HEK293T (cell line): ENCODE measurements around the gene STAP1.

Experiments used
- ARNT ChIP-seq: fragments of 450-650 bp; IDR thresholded peaks from 2 replicates; pipeline ENCODE4 v1.6.1; 2017; ENCODE audit warnings: mild to moderate bottlenecking
- BHLHE40 ChIP-seq: fragments of 450-650 bp; IDR thresholded peaks from 2 replicates; pipeline ENCODE4 v1.6.1; 2016; ENCODE audit warnings: mild to moderate bottlenecking, moderate library complexity, borderline replicate concordance
- CTBP1 ChIP-seq: fragments of 450-650 bp; IDR thresholded peaks from 2 replicates; pipeline ENCODE4 v1.6.1; 2016; ENCODE audit warnings: borderline replicate concordance
- ELF4 ChIP-seq: fragments of 450-650 bp; IDR thresholded peaks from 2 replicates; pipeline ENCODE4 v1.6.1; 2017; ENCODE audit warnings: antibody characterized with exemption
- FOXA1 ChIP-seq: fragments of 450-650 bp; IDR thresholded peaks from 2 replicates; pipeline ENCODE4 v1.6.1; 2016; ENCODE audit warnings: mild to moderate bottlenecking
- FOXK2 ChIP-seq: fragments of 450-650 bp; IDR thresholded peaks from 2 replicates; pipeline ENCODE4 v1.6.1; 2016; ENCODE audit warnings: mild to moderate bottlenecking
- FOXM1 ChIP-seq: fragments of 450-650 bp; IDR thresholded peaks from 2 replicates; pipeline ENCODE4 v1.6.1; 2017; ENCODE audit warnings: mild to moderate bottlenecking, borderline replicate concordance
- HDGF ChIP-seq: fragments of 450-650 bp; IDR thresholded peaks from 2 replicates; pipeline ENCODE4 v1.6.1; 2017; ENCODE audit warnings: antibody characterized with exemption, borderline replicate concordance
- L3MBTL2 ChIP-seq: fragments of 450-650 bp; conservative IDR thresholded peaks from 2 replicates; pipeline ENCODE4 v1.6.1; 2016; ENCODE audit warnings: mild to moderate bottlenecking
- SP1 ChIP-seq: fragments of 450-650 bp; IDR thresholded peaks from 2 replicates; pipeline ENCODE4 v1.6.1; 2017
- SUZ12 ChIP-seq: fragments of 450-650 bp; IDR thresholded peaks from 2 replicates; pipeline ENCODE4 v1.6.1; 2016; ENCODE audit warnings: mild to moderate bottlenecking
- TARDBP ChIP-seq: fragments of 450-650 bp; IDR thresholded peaks from 2 replicates; pipeline ENCODE4 v1.6.1; 2016
- ZNF384 ChIP-seq: fragments of 450-650 bp; IDR thresholded peaks from 2 replicates; pipeline ENCODE4 v1.6.1; 2016
- TF ChIP-seq, protein P1 (sequence below): fragments of 450-650 bp; IDR thresholded peaks from 2 replicates; pipeline ENCODE4 v1.6.1; 2016

DNA sequence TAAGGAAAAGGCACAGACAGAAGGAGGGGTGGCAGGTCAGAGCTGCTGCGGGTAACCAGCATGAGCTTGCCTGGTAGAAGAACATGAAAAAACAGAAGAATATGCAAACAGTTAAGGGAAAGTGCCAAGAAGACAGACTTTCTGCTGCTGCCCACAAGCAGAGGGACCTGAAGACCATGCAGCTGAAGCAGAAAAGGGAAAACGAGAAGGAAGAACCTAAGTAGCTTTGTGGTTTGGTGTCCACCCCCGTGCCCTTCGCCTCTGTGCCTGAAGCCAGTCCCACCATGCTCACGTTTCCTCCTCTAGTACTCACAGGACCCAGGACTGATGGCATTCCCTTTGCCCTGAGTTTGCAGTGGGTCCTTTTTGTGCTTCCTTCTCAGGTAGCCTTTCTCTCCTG is 79.6 kb downstream of the STAP1 start:
- TF ChIP-seq, protein P1, sequence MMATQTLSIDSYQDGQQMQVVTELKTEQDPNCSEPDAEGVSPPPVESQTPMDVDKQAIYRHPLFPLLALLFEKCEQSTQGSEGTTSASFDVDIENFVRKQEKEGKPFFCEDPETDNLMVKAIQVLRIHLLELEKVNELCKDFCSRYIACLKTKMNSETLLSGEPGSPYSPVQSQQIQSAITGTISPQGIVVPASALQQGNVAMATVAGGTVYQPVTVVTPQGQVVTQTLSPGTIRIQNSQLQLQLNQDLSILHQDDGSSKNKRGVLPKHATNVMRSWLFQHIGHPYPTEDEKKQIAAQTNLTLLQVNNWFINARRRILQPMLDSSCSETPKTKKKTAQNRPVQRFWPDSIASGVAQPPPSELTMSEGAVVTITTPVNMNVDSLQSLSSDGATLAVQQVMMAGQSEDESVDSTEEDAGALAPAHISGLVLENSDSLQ = no peak
- no peak for TF ChIP-seq BHLHE40
- no peak for TF ChIP-seq CTBP1
- no peak for TF ChIP-seq ARNT
- no peak for TF ChIP-seq FOXA1
- no peak for TF ChIP-seq SP1
- no peak for TF ChIP-seq FOXM1
- no peak for TF ChIP-seq L3MBTL2
- TF ChIP-seq TARDBP = no peak
- TF ChIP-seq ELF4 = no peak
- TF ChIP-seq FOXK2 = no peak
- no peak for TF ChIP-seq ZNF384
- no peak for TF ChIP-seq SUZ12
- no peak for TF ChIP-seq HDGF
